Measurements from ENCODE around the gene TEX22. TPM values are rescaled to one million over a fixed set of nuclear protein-coding genes. Genes with fewer than 3 reads are reported as not detected.

The TEX22 gene
- total RNA-seq, 2 donors from 2014 or later: 1.8 to 3.3 TPM

- Mint-ChIP-seq H3K27ac (no peak overlapping the region), H3K9me3 (no peaks in the 10 kb centered on the region), H3K4me3 (no peak overlapping the region), H3K4me1 (ENCODE audit: low read depth) (peaks cover 7% of the 10 kb centered on the region), H3K36me3 (ENCODE audit: insufficient read depth in 2 of 2) (no peaks in the 10 kb centered on the region), H3K27me3 (ENCODE audit: low read depth) (no peaks in the 10 kb centered on the region)
- ATAC-seq (replicated peaks in 1 of 2) (no peak), DNase-seq (no peak)
Measured at GRCh38 chr14:105391541-105391940, 6.8 kb upstream of the TEX22 start.

- Mint-ChIP-seq H3K36me3 (ENCODE audit: insufficient read depth in 2 of 2) (no peaks in the 10 kb centered on the region), H3K27ac (no peak overlapping the region), H3K4me3 (no peak overlapping the region), H3K9me3 (no peaks in the 10 kb centered on the region), H3K4me1 (ENCODE audit: low read depth) (peaks cover 7% of the 10 kb centered on the region), H3K27me3 (ENCODE audit: low read depth) (no peaks in the 10 kb centered on the region)
- no peak for ATAC-seq (replicated peaks in 1 of 2)
- DNase-seq: no peak
Measured at GRCh38 chr14:105392131-105393090, 5.9 kb upstream of the TEX22 start.

GRCh38 chr14:105393151-105393550 lies 5.2 kb upstream of the TEX22 start:
- DNase-seq (no peak), ATAC-seq (replicated peaks in 1 of 2) (no peak)
- Mint-ChIP-seq H3K36me3 (ENCODE audit: insufficient read depth in 2 of 2) (no peaks in the 10 kb centered on the region), H3K4me1 (ENCODE audit: low read depth) (peaks cover 7% of the 10 kb centered on the region), H3K9me3 (no peaks in the 10 kb centered on the region), H3K27me3 (ENCODE audit: low read depth) (no peaks in the 10 kb centered on the region), H3K4me3 (no peak overlapping the region), H3K27ac (no peak overlapping the region)

GRCh38 chr14:105394714-105395537 lies 3.4 kb upstream of the TEX22 start:
- Mint-ChIP-seq H3K27ac (no peak overlapping the region), H3K4me1 (ENCODE audit: low read depth) (peaks cover 6% of the 10 kb centered on the region), H3K4me3 (no peak overlapping the region), H3K36me3 (ENCODE audit: insufficient read depth in 2 of 2) (peaks cover 0 to 2% of the 10 kb centered on the region in 2 donors), H3K9me3 (no peaks in the 10 kb centered on the region), H3K27me3 (ENCODE audit: low read depth) (no peaks in the 10 kb centered on the region)
- ATAC-seq (replicated peaks in 1 of 2): no peak
- no peak for DNase-seq

GRCh38 chr14:105395538-105395854 lies 2.8 kb upstream of the TEX22 start:
- Mint-ChIP-seq H3K27me3 (ENCODE audit: low read depth) (no peaks in the 10 kb centered on the region), H3K36me3 (ENCODE audit: insufficient read depth in 2 of 2) (peaks cover 4 to 5% of the 10 kb centered on the region in 2 donors), H3K4me3 (no peak overlapping the region), H3K4me1 (ENCODE audit: low read depth) (peaks cover under 1% of the 10 kb centered on the region), H3K9me3 (peaks cover 0 to 2% of the 10 kb centered on the region in 2 donors), H3K27ac (no peak overlapping the region)
- no peak for DNase-seq
- no peak for ATAC-seq (replicated peaks in 1 of 2)

- Mint-ChIP-seq H3K9me3 (peaks cover 0 to 3% of the 10 kb centered on the region in 2 donors), H3K27ac (peak overlapping the region; percentile 93)
- ATAC-seq (replicated peaks in 1 of 2): no peak
Measured at GRCh38 chr14:105397350-105397931, 897 bp upstream of the TEX22 start.

GRCh38 chr14:105398726-105399465 lies 558 bp downstream of the TEX22 start:
- Mint-ChIP-seq H3K9me3 (peaks cover 0 to 3% of the 10 kb centered on the region in 2 donors), H3K4me3 (peak overlapping the region; percentile 85 to 95), H3K27ac (peak overlapping the region; percentile 63), H3K27me3 (ENCODE audit: low read depth) (no peaks in the 10 kb centered on the region), H3K36me3 (ENCODE audit: insufficient read depth in 2 of 2) (peaks cover 12 to 18% of the 10 kb centered on the region in 2 donors), H3K4me1 (ENCODE audit: low read depth) (peaks cover 6% of the 10 kb centered on the region)
- peak; percentile 65 to 71 for ATAC-seq (replicated peaks in 1 of 2)
- peak; percentile 56 to 58 for DNase-seq

More at GRCh38 chr14:105397350-105397931, 897 bp upstream of the TEX22 start:
- H3K27me3 Mint-ChIP-seq (ENCODE audit: low read depth): no peaks in the 10 kb centered on the region
- no peaks in the 10 kb centered on the region for H3K4me1 Mint-ChIP-seq (ENCODE audit: low read depth)
- no peak for DNase-seq
- H3K4me3 Mint-ChIP-seq: peak overlapping the region; percentile 73 to 85
- H3K36me3 Mint-ChIP-seq (ENCODE audit: insufficient read depth in 2 of 2): peaks cover 12 to 18% of the 10 kb centered on the region in 2 donors

- no peak for DNase-seq
- Mint-ChIP-seq H3K27ac (peak overlapping the region; percentile 42), H3K9me3 (peaks cover 0 to 3% of the 10 kb centered on the region in 2 donors), H3K36me3 (ENCODE audit: insufficient read depth in 2 of 2) (peaks cover 12 to 18% of the 10 kb centered on the region in 2 donors), H3K4me3 (peak overlapping the region; percentile 85 to 95), H3K4me1 (ENCODE audit: low read depth) (peaks cover 11% of the 10 kb centered on the region), H3K27me3 (ENCODE audit: low read depth) (no peaks in the 10 kb centered on the region)
- ATAC-seq (replicated peaks in 1 of 2): no peak
Measured at GRCh38 chr14:105399466-105399775, 1.1 kb downstream of the TEX22 start.

GRCh38 chr14:105400016-105400415 lies 1.7 kb downstream of the TEX22 start:
- no peak for DNase-seq
- Mint-ChIP-seq H3K27me3 (ENCODE audit: low read depth) (no peaks in the 10 kb centered on the region), H3K9me3 (peaks cover 0 to 3% of the 10 kb centered on the region in 2 donors), H3K4me1 (ENCODE audit: low read depth) (peaks cover 17% of the 10 kb centered on the region), H3K27ac (no peak overlapping the region), H3K36me3 (ENCODE audit: insufficient read depth in 2 of 2) (peaks cover 12 to 18% of the 10 kb centered on the region in 2 donors), H3K4me3 (peak overlapping the region; percentile 85 to 95)
- ATAC-seq (replicated peaks in 1 of 2): no peak

- Mint-ChIP-seq H3K27me3 (ENCODE audit: low read depth) (no peaks in the 10 kb centered on the region), H3K27ac (no peak overlapping the region), H3K4me1 (ENCODE audit: low read depth) (peaks cover 20% of the 10 kb centered on the region), H3K4me3 (no peak overlapping the region), H3K36me3 (ENCODE audit: insufficient read depth in 2 of 2) (peaks cover 12 to 18% of the 10 kb centered on the region in 2 donors), H3K9me3 (peaks cover 0 to 3% of the 10 kb centered on the region in 2 donors)
- ATAC-seq (replicated peaks in 1 of 2): no peak
- DNase-seq: no peak
Measured at GRCh38 chr14:105401699-105402098, 3.4 kb downstream of the TEX22 start.

- ATAC-seq (replicated peaks in 1 of 2): no peak
- no peak overlapping the region for H3K27ac Mint-ChIP-seq
- H3K9me3 Mint-ChIP-seq: no peaks in the 10 kb centered on the region
- H3K4me1 Mint-ChIP-seq (ENCODE audit: low read depth): peaks cover 15% of the 10 kb centered on the region
- DNase-seq: no peak
- H3K27me3 Mint-ChIP-seq (ENCODE audit: low read depth): peaks cover 19% of the 10 kb centered on the region
- no peak overlapping the region for H3K4me3 Mint-ChIP-seq
- H3K36me3 Mint-ChIP-seq (ENCODE audit: insufficient read depth in 2 of 2): no peaks in the 10 kb centered on the region
Measured at GRCh38 chr14:105408592-105408991, 10.3 kb downstream of the TEX22 start.

- Mint-ChIP-seq H3K4me3 (no peak overlapping the region), H3K27me3 (ENCODE audit: low read depth) (peaks cover 19% of the 10 kb centered on the region), H3K36me3 (ENCODE audit: insufficient read depth in 2 of 2) (no peaks in the 10 kb centered on the region), H3K4me1 (ENCODE audit: low read depth) (peaks cover 10% of the 10 kb centered on the region), H3K9me3 (no peaks in the 10 kb centered on the region), H3K27ac (no peak overlapping the region)
- ATAC-seq (replicated peaks in 1 of 2): no peak
- DNase-seq: no peak
Measured at GRCh38 chr14:105409364-105409763, 11.0 kb downstream of the TEX22 start.
